Ishikawa (cell line): ENCODE results near the gene DYRK1A.

ENCODE experiments used
- CEBPB ChIP-seq: IDR thresholded peaks from 2 replicates; pipeline ENCODE4 v1.6.1; 2012
- CREB1 ChIP-seq: IDR thresholded peaks from 2 replicates; pipeline ENCODE4 v1.6.1; 2012; ENCODE audit warnings: low read depth
- EGR1 ChIP-seq: IDR thresholded peaks from 2 replicates; pipeline ENCODE4 v1.6.1; 2012
- EP300 ChIP-seq: IDR thresholded peaks from 2 replicates; pipeline ENCODE4 v1.6.1; 2012; ENCODE audit warnings: borderline replicate concordance
- FOXM1 ChIP-seq: IDR thresholded peaks from 2 replicates; pipeline ENCODE4 v1.6.1; 2012; ENCODE audit warnings: low read depth, borderline replicate concordance
- MAX ChIP-seq: IDR thresholded peaks from 2 replicates; pipeline ENCODE4 v1.6.1; 2012
- NFIC ChIP-seq: IDR thresholded peaks from 2 replicates; pipeline ENCODE4 v1.6.1; 2012
- RAD21 ChIP-seq: IDR thresholded peaks from 2 replicates; pipeline ENCODE4 v1.6.1; 2012; ENCODE audit warnings: low read depth
- TAF1 ChIP-seq: IDR thresholded peaks from 2 replicates; pipeline ENCODE4 v1.6.1; 2012; ENCODE audit warnings: low read depth, mild to moderate bottlenecking
- TCF12 ChIP-seq: IDR thresholded peaks from 2 replicates; pipeline ENCODE4 v1.6.1; 2012; ENCODE audit warnings: low read depth
- TEAD4 ChIP-seq: IDR thresholded peaks from 2 replicates; pipeline ENCODE4 v1.6.1; 2012
- YY1 ChIP-seq: IDR thresholded peaks from 2 replicates; pipeline ENCODE4 v1.6.1; 2012; ENCODE audit warnings: low read depth
- ZBTB7A ChIP-seq: IDR thresholded peaks from 2 replicates; pipeline ENCODE4 v1.6.1; 2012; ENCODE audit warnings: low read depth
- TF ChIP-seq, protein P1 (sequence below): IDR thresholded peaks from 2 replicates; pipeline ENCODE4 v1.6.1; 2012; ENCODE audit warnings: low read depth, mild to moderate bottlenecking
- TF ChIP-seq, protein P2 (sequence below): IDR thresholded peaks from 2 replicates; pipeline ENCODE4 v1.6.1; 2012

Gene DYRK1A

DNA sequence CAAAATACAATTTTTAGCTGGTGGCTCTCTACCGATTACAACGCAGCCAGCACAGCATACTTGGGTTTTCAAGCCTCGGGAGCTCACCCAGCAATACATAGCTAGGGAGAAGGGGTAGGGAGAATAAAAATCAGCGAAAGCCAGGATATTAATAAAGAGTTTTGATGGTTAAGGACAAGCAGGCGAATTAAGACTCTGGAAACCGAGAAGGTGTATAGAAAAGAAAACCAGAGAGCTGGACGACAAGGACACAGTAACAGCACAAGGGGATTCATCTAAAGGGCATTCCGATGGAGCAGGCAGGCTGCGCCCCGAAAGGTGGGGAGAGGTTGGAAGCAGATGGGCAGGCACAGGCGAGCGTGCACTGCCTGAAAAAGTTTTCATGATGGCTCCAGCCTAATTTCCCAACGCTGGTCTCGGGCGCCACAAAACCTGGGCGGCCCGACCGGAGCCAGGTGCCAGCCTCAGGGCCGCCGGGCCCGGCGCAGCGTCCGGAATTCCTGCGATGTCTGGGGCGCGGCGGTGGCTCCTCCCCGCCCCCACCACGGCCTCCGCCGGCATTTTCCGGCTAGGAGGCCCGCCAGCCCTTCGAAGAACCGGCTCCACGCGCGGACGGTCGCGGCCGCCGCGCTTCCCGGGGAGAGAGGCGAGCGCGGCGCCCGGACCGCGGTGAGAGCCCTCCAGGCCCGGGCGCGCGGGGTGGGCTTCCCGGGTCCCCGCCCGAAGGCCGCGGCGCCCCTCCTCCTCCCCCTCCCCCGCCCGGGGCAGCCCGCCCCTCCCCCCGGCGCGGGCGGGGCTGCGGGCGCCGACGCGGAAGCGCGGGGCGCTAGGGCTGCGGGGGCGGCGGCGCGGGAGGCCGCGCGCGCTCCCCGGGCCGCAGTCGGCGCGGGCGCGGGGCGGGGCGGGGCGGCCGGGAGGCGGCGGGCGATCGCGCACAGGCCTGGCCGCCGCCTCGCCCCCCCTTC, 774 bp upstream of the DYRK1A start:
- peak; percentile 49 for TF ChIP-seq TCF12
- TF ChIP-seq ZBTB7A: peak; percentile 54; the same call in 1 of the 2 replicates
- TF ChIP-seq EP300: peak; percentile 28; the same call in 1 of the 2 replicates
- TF ChIP-seq, protein P1, sequence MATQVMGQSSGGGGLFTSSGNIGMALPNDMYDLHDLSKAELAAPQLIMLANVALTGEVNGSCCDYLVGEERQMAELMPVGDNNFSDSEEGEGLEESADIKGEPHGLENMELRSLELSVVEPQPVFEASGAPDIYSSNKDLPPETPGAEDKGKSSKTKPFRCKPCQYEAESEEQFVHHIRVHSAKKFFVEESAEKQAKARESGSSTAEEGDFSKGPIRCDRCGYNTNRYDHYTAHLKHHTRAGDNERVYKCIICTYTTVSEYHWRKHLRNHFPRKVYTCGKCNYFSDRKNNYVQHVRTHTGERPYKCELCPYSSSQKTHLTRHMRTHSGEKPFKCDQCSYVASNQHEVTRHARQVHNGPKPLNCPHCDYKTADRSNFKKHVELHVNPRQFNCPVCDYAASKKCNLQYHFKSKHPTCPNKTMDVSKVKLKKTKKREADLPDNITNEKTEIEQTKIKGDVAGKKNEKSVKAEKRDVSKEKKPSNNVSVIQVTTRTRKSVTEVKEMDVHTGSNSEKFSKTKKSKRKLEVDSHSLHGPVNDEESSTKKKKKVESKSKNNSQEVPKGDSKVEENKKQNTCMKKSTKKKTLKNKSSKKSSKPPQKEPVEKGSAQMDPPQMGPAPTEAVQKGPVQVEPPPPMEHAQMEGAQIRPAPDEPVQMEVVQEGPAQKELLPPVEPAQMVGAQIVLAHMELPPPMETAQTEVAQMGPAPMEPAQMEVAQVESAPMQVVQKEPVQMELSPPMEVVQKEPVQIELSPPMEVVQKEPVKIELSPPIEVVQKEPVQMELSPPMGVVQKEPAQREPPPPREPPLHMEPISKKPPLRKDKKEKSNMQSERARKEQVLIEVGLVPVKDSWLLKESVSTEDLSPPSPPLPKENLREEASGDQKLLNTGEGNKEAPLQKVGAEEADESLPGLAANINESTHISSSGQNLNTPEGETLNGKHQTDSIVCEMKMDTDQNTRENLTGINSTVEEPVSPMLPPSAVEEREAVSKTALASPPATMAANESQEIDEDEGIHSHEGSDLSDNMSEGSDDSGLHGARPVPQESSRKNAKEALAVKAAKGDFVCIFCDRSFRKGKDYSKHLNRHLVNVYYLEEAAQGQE: no peak; the same call in 1 of the 2 replicates
- no peak; the same call in 1 of the 2 replicates for TF ChIP-seq MAX
- no peak; the same call in 1 of the 2 replicates for TF ChIP-seq YY1
- TF ChIP-seq RAD21: no peak
- TF ChIP-seq CEBPB: no peak
- TF ChIP-seq NFIC: no peak
- peak; percentile 66 for TF ChIP-seq TEAD4
- TF ChIP-seq TAF1: peak; percentile 56
- peak; percentile 55; the same call in 1 of the 2 replicates for TF ChIP-seq EGR1
- no peak for TF ChIP-seq CREB1
- TF ChIP-seq FOXM1: no peak
- TF ChIP-seq, protein P2, sequence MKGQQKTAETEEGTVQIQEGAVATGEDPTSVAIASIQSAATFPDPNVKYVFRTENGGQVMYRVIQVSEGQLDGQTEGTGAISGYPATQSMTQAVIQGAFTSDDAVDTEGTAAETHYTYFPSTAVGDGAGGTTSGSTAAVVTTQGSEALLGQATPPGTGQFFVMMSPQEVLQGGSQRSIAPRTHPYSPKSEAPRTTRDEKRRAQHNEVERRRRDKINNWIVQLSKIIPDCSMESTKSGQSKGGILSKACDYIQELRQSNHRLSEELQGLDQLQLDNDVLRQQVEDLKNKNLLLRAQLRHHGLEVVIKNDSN: no peak

- TF ChIP-seq FOXM1: no peak
- peak; percentile 8 for TF ChIP-seq YY1
Measured at GRCh38 chr21:37367336-37367702, 746 bp downstream of the DYRK1A start.

DNA sequence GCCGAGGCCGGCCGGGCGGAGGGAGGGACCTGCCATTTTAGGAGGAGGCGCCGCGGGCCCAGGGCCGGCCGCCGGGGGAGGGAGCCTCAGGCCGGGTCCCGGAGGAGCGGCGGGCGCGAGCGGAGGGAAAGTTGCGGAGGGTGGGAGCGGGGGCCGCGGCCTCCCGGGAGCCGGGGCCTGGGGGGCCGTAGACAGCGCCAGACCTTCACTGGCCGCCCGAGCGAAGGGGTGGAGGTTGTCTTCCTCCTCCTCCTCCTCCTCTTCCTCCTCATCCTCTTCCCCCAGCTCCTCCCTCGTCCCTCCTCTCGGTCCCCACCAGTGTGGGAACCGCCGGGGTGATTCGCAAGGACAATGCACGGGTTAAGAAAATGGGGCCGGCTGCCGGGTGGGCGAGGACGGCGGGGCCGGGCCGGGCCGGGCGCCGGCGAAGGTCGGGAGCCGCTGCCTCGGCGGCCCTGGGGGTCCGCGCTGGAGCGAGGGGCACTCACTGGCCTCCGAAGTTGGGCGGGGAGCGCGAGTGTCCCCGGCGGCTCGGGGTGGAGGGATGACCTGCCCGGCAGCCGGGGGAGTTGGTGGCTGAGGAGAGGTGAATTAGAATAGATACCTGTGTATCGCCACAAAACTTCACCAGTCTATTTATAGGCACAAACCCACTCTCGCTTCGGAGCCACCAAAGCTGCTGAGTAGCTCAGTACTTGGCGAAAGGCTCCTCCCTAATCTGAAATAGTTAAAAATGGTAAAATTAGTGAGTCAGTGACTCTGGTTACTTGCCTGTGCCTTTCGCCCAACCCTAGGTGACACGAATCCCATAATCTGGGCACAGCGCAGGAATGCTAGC, 1.3 kb downstream of the DYRK1A start:
- TF ChIP-seq FOXM1 (no peak), TCF12 (no peak), YY1 (peak; percentile 52), CEBPB (no peak), TAF1 (peak; percentile 40; the same call in 1 of the 2 replicates)

DNA sequence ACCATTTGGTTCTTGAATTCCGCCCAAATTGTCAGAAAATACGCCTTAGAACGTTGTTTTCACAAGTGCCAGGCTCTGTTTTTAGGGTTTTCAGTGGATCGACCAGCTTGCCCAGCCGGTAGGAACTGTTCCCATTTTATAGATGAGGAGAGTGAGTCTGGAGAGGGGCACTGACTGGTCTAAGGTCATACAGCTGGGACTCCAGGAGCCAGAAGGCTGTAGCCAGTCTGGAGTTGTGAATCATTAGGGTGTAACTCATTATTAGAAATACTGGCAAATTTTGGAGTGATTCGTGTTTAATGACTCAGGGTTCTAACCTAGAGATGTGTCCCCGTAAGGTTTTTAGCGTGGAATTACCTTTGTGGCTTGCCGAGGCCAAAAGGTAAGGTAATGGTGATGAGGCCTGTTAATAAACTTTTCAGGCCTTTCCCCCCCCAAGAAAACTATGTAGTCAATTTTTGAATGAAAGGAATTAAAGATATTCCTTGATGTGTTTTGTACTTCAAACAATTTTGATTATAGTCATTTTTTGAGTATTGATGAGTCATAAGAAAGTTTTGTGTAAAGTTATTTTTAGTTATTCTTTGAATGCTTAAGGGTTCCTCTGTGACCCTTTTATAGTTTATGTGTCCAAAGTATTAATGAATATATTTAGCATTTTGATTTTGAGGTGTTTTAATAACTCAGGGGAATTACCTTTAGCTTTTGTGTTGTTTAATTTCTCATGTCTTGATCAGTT, 2.1 kb downstream of the DYRK1A start:
- TF ChIP-seq NFIC (no peak), ZBTB7A (no peak), EGR1 (no peak), TAF1 (no peak), FOXM1 (no peak), EP300 (no peak), MAX (no peak), TCF12 (no peak), CEBPB (no peak), RAD21 (no peak), YY1 (no peak), CREB1 (no peak)
- TF ChIP-seq, protein P2: no peak
- TF ChIP-seq, protein P1: no peak
